NCI-H524 treated with DMSO at 0.1 percent for 48 hours (cell line): Measurements from ENCODE around the gene RSPH10B2.
"Not testable (repeated sequence)": the region's sequence is repeated elsewhere in the genome, so short reads cannot be mapped to it uniquely, and the experiment has no call there.

ENCODE experiments used
- DNase-seq: peaks from one replicate; lab custom pipeline; 2025; lab: John Stamatoyannopoulos, UW

Gene RSPH10B2

GRCh38 chr7:6753964-6754363 lies at the start of gene RSPH10B2:
Gene RSPH10B2, plus strand, starts transcription at chr7:6754103. Its CDS starts 3,575 bp downstream, at chr7:6757678.
- DNase-seq = not testable (repeated sequence)

- DNase-seq = no peak
Observed at GRCh38 chr7:6705959-6706665, 47.8 kb upstream of the RSPH10B2 start.

GRCh38 chr7:6706666-6707407 lies 47.1 kb upstream of the RSPH10B2 start, which contains the start of gene ZNF12:
Gene ZNF12, minus strand, starts transcription at chr7:6706947. Its CDS starts 1,774 bp downstream, at chr7:6705173.
- DNase-seq = peak; percentile 58

- DNase-seq = no peak
Observed at GRCh38 chr7:6708304-6708703, 45.6 kb upstream of the RSPH10B2 start.

- DNase-seq = no peak
Observed at GRCh38 chr7:6709808-6710207, 44.1 kb upstream of the RSPH10B2 start.

- no peak for DNase-seq
Observed at GRCh38 chr7:6714360-6714759, 39.5 kb upstream of the RSPH10B2 start.

- not testable (repeated sequence) for DNase-seq
Observed at GRCh38 chr7:6715898-6716297, 38.0 kb upstream of the RSPH10B2 start.

- DNase-seq = no peak
Observed at GRCh38 chr7:6718124-6718523, 35.8 kb upstream of the RSPH10B2 start.

GRCh38 chr7:6724351-6724750 lies 29.6 kb upstream of the RSPH10B2 start:
- DNase-seq = not testable (repeated sequence)

- no peak for DNase-seq
Observed at GRCh38 chr7:6725003-6725402, 28.9 kb upstream of the RSPH10B2 start.

GRCh38 chr7:6726341-6726740 lies 27.6 kb upstream of the RSPH10B2 start:
- not testable (repeated sequence) for DNase-seq

- no peak for DNase-seq
Observed at GRCh38 chr7:6727663-6728062, 26.2 kb upstream of the RSPH10B2 start.

- not testable (repeated sequence) for DNase-seq
Observed at GRCh38 chr7:6728893-6729491, 24.9 kb upstream of the RSPH10B2 start.

- DNase-seq = peak; percentile 66
Observed at GRCh38 chr7:6729492-6730342, 24.2 kb upstream of the RSPH10B2 start.

- no peak for DNase-seq
Observed at GRCh38 chr7:6730343-6730633, 23.6 kb upstream of the RSPH10B2 start.

- not testable (repeated sequence) for DNase-seq
Observed at GRCh38 chr7:6738415-6738814, 15.5 kb upstream of the RSPH10B2 start.

- not testable (repeated sequence) for DNase-seq
Observed at GRCh38 chr7:6744410-6745100, 9.3 kb upstream of the RSPH10B2 start.

GRCh38 chr7:6749335-6749734 lies 4.6 kb upstream of the RSPH10B2 start:
- not testable (repeated sequence) for DNase-seq

- not testable (repeated sequence) for DNase-seq
Observed at GRCh38 chr7:6750173-6750572, 3.7 kb upstream of the RSPH10B2 start.

GRCh38 chr7:6761186-6761585 lies 7.3 kb downstream of the RSPH10B2 start:
- DNase-seq = not testable (repeated sequence)

- DNase-seq = not testable (repeated sequence)
Observed at GRCh38 chr7:6781581-6781980, 27.7 kb downstream of the RSPH10B2 start.
